Sigmoid colon (tissue), 7 donors: Measurements from ENCODE around the gene NGF. TPM values are rescaled to one million over a fixed set of nuclear protein-coding genes. Genes with fewer than 3 reads are reported as not detected.
A peak's percentile ranks its signal among the peaks of the same experiment; 100 is the strongest.

Experiments
- DNase-seq: peaks from one replicate; pipeline ENCODE4 v3.0.0-alpha.2; 2019
- H3K27ac ChIP-seq, 4 donors: fragments of 200-600 bp; sonication (generic); one replicate each; pipeline ENCODE4 v1.5.1; 2016 to 2019; ENCODE audit warnings: mild to moderate bottlenecking in 1 of 4
- H3K27me3 ChIP-seq, 3 donors: fragments of 200-600 bp; sonication (generic); one replicate each; pipeline ENCODE4 v1.5.1; 2019; ENCODE audit warnings: mild to moderate bottlenecking in 1 of 3
- H3K36me3 ChIP-seq, 4 donors: fragments of 200-600 bp; sonication (generic); one replicate each; pipeline ENCODE4 v1.5.1; 2016 to 2019
- H3K4me1 ChIP-seq, 4 donors: fragments of 200-600 bp; sonication (generic); one replicate each; pipeline ENCODE4 v1.5.1; 2017 to 2019
- H3K4me3 ChIP-seq, 4 donors: fragments of 200-600 bp; sonication (generic); one replicate each; pipeline ENCODE4 v1.5.1; 2017 to 2019; ENCODE audit warnings: mild to moderate bottlenecking in 2 of 4, moderate library complexity in 1 of 4
- H3K9me3 ChIP-seq, 4 donors: fragments of 200-600 bp in 3 of 4; sonication (generic) in 3 of 4; one replicate each; pipeline versions ENCODE4 v1.5.1 to v1.6.1; 2013 to 2019
- CTCF ChIP-seq, 4 experiments: fragments of 450-650 bp in 3 of 4; fragments of 200-600 bp in 1 of 4; IDR thresholded peaks; one replicate each; pipeline ENCODE4 v1.5.1; 2016 to 2019; ENCODE audit warnings: antibody characterized with exemption in 4 of 4, mild to moderate bottlenecking in 3 of 4, moderate library complexity in 2 of 4
- EP300 ChIP-seq, 4 donors: sonication (generic); formaldehyde crosslinking; IDR thresholded peaks; one replicate each; pipeline ENCODE4 v1.6.1; 2017; ENCODE audit warnings: antibody characterized with exemption in 4 of 4
- POLR2A ChIP-seq, 2 donors: fragments of 450-650 bp; IDR thresholded peaks; one replicate each; pipeline ENCODE4 v1.6.1; 2016; ENCODE audit warnings: antibody characterized with exemption in 2 of 2, mild to moderate bottlenecking in 2 of 2, moderate library complexity in 2 of 2
- POLR2AphosphoS5 ChIP-seq, 4 donors: sonication (generic); formaldehyde crosslinking; IDR thresholded peaks; one replicate each; pipeline ENCODE4 v1.6.1; 2017; ENCODE audit warnings: antibody characterized with exemption in 4 of 4
- WGBS, 2 donors: extraction: QIAGEN DNeasy Blood & Tissue Kit; methylation state at CpG; one replicate each; pipeline ENCODE4 v1.1.7; 2013; 5-methylcytosine and 5-hydroxymethylcytosine counted together
- intact Hi-C: fragments of 100-400 bp; cut with DNase I; formaldehyde crosslinking; loops from one replicate; pipeline ENCODE4 v1.15.1; 2023
- polyA plus RNA-seq, 3 donors: library from polyadenylated mRNA; stranded (reverse); fragments of 200-250 nt; gene quantifications; one replicate each; pipeline ENCODE4 v1.2.3, GENCODE V29; 2013
- total RNA-seq, 4 donors: library from RNA; depleted of rRNA; stranded (reverse); fragments of >200 nt; gene quantifications; one replicate each; pipeline ENCODE4 v1.1.0, GENCODE V29; 2016
- donor health status: healthy with polysubstance abuse.
- donor health status: Bipolar disorder and iron deficiency.
- donor health status: healthy.

The NGF gene
- total and polyA plus RNA-seq, 7 donors = 0.83 to 5.6 (median 3.9) TPM; not detected in 2

GRCh38 chr1:115320377-115320776, 17.7 kb downstream of the NGF start:
- TF ChIP-seq POLR2A (IDR thresholded peaks at IDR 0.05) (no peak), EP300 (IDR thresholded peaks at IDR 0.05) (no peak), CTCF (IDR thresholded peaks at IDR 0.05) (no peak), POLR2AphosphoS5 (IDR thresholded peaks at IDR 0.05) (no peak)
- intact Hi-C loops = no loop called here
- H3K27me3 ChIP-seq = no peaks in the 10 kb centered on the region
- 93 to 97% methylated on average over 6 of the region's 6 CpGs for whole genome bisulfite sequencing, 2 donors
- no peaks in the 10 kb centered on the region for H3K9me3 ChIP-seq
- DNase-seq = no peak
- H3K4me3 ChIP-seq = no peak overlapping the region
- no peaks in the 10 kb centered on the region for H3K4me1 ChIP-seq
- H3K27ac ChIP-seq = no peak overlapping the region
- H3K36me3 ChIP-seq = no peaks in the 10 kb centered on the region

- TF ChIP-seq POLR2A (IDR thresholded peaks at IDR 0.05) = no peak
- no peak for TF ChIP-seq EP300 (IDR thresholded peaks at IDR 0.05)
- TF ChIP-seq CTCF (IDR thresholded peaks at IDR 0.05) = no peak
- Histone ChIP-seq H3K27ac (no peak overlapping the region), H3K27me3 (no peaks in the 10 kb centered on the region), H3K4me3 (no peak overlapping the region), H3K36me3 (no peaks in the 10 kb centered on the region), H3K9me3 (no peaks in the 10 kb centered on the region), H3K4me1 (no peaks in the 10 kb centered on the region)
- WGBS, 2 donors = 51 to 56% methylated on average over 5 of the region's 5 CpGs
- DNase-seq = no peak
- intact Hi-C loops = no loop called here
These were observed 18.3 kb downstream of the NGF start for GRCh38 chr1:115319706-115320105.

- Histone ChIP-seq H3K27ac (no peak overlapping the region), H3K4me3 (no peak overlapping the region), H3K9me3 (no peaks in the 10 kb centered on the region), H3K27me3 (no peaks in the 10 kb centered on the region), H3K4me1 (no peaks in the 10 kb centered on the region), H3K36me3 (no peaks in the 10 kb centered on the region)
- DNase-seq = no peak
- TF ChIP-seq EP300 (IDR thresholded peaks at IDR 0.05) (no peak), POLR2AphosphoS5 (IDR thresholded peaks at IDR 0.05) (no peak), POLR2A (IDR thresholded peaks at IDR 0.05) (no peak), CTCF (IDR thresholded peaks at IDR 0.05) (no peak)
- intact Hi-C loops = no loop called here
- WGBS, 2 donors = 72 to 82% methylated on average over 11 of the region's 11 CpGs
These were observed 20.7 kb downstream of the NGF start for GRCh38 chr1:115317101-115318012.

- peak overlapping the region in 3 of 4 donors; percentile 19 to 51 (median 30) for H3K27ac ChIP-seq
- H3K27me3 ChIP-seq = no peaks in the 10 kb centered on the region
- 57 to 66% methylated on average over 3 of the region's 3 CpGs for WGBS, 2 donors
- H3K36me3 ChIP-seq = no peaks in the 10 kb centered on the region
- H3K4me1 ChIP-seq = no peaks in the 10 kb centered on the region
- no peak overlapping the region for H3K4me3 ChIP-seq
- no peak for DNase-seq
- TF ChIP-seq CTCF (IDR thresholded peaks at IDR 0.05) = no peak
- H3K9me3 ChIP-seq = no peaks in the 10 kb centered on the region
- intact Hi-C loops = no loop called here
These were observed 23.3 kb downstream of the NGF start for GRCh38 chr1:115314765-115315164.
